Measurements from ENCODE around the gene SRRM5. TPM values are rescaled to one million over a fixed set of nuclear protein-coding genes. Genes with fewer than 3 reads are reported as not detected.
A peak's percentile ranks its signal among the peaks of the same experiment; 100 is the strongest.
"Not testable (repeated sequence)": the region's sequence is repeated elsewhere in the genome, so short reads cannot be mapped to it uniquely, and the experiment has no call there.

Gene SRRM5
- polyA plus RNA-seq, 2 of the 4 experiments (the other 2 are of a cell fraction): 0.47 to 0.50 TPM

- DNase-seq (ENCODE audit: low read depth in 1 of 2, low spot score in 1 of 2) (no peak), FAIRE-seq (no peak), ATAC-seq (no peak)
- ChIA-PET CTCF (interaction anchor here (0.6 to 3.0 kb wide), 10 partner anchors 8 to 211 kb away, joined by 3 to 15 read pairs (median 5); no protein-coding TSS in a partner anchor), POLR2A (no interaction called here)
- TF ChIP-seq CBX8 (IDR thresholded peaks at IDR 0.05) (no peak), CBX2 (IDR thresholded peaks at IDR 0.05; ENCODE audit: borderline replicate concordance, low read depth) (no peak), BCL3 (IDR thresholded peaks at IDR 0.05) (no peak), ESRRA (IDR thresholded peaks at IDR 0.05; ENCODE audit: borderline replicate concordance, low read length) (no peak), EP300 (IDR thresholded peaks at IDR 0.05) (no peak), CTCF (IDR thresholded peaks at IDR 0.05) (no peak), MAZ (IDR thresholded peaks at IDR 0.05; ENCODE audit: borderline replicate concordance, low read depth, low read length) (no peak), HOXB5 (CRISPR knock-in tag; IDR thresholded peaks at IDR 0.05) (no peak), ZC3H11A (IDR thresholded peaks at IDR 0.05) (no peak), NPAS2 (CRISPR knock-in tag; IDR thresholded peaks at IDR 0.05; ENCODE audit: borderline replicate concordance) (no peak), MAFK (IDR thresholded peaks at IDR 0.05; ENCODE audit: partially characterized antibody) (no peak)
- TF ChIP-seq, protein P1, sequence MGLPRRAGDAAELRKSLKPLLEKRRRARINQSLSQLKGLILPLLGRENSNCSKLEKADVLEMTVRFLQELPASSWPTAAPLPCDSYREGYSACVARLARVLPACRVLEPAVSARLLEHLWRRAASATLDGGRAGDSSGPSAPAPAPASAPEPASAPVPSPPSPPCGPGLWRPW (IDR thresholded peaks at IDR 0.05): no peak
- TF ChIP-seq, protein P2, sequence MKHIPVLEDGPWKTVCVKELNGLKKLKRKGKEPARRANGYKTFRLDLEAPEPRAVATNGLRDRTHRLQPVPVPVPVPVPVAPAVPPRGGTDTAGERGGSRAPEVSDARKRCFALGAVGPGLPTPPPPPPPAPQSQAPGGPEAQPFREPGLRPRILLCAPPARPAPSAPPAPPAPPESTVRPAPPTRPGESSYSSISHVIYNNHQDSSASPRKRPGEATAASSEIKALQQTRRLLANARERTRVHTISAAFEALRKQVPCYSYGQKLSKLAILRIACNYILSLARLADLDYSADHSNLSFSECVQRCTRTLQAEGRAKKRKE (CRISPR knock-in tag; IDR thresholded peaks at IDR 0.05; ENCODE audit: low read depth): no peak
- Histone ChIP-seq H3K4me1 (peaks cover 19% of the 10 kb centered on the region), H3K27ac (no peak overlapping the region), H3K9me3 (no peaks in the 10 kb centered on the region), H3K4me2 (no peak overlapping the region; the same call in 2 of the 3 replicates), H3K4me3 (no peak overlapping the region)
- WGBS (ENCODE audit: missing lambda C conversion rate): 97% methylated on average over 17 of the region's 19 CpGs
Measured at GRCh38 chr19:43598445-43599240, 13.2 kb upstream of the SRRM5 start.

DNA sequence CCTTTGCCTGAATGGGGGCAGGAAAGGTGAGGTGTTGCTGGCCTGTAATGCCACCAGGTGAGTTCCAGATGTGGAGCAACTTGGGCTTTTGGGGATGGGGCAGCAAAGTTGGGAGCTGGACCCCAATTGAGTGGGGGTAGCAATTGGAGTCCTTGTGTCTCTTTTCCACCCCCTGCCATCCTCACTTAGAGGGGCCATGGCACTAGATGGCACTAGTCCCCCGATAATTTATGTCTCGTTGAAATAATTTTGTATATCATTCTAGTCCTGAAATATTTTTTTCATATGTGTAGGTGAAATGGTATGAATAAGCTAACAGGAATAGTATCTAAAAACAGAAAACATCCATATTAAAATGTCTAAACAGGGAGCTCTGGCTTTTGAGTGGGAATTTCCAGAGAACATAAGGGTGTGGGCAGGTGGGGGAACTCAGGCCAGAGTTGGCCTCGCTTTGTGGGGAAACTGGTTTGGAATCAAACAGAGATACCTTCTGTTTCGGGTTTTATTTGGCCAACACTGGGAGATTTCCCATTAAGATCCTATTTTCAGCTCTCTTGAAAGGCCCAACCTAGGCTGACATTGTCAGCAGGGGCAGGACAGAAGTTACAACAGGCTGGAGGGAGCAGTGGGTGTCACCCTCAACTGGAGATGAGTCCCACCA, 12.1 kb upstream of the SRRM5 start:
- Histone ChIP-seq H3K27ac (no peak overlapping the region), H3K9me3 (no peaks in the 10 kb centered on the region), H3K4me3 (no peak overlapping the region), H3K4me2 (no peak overlapping the region), H3K4me1 (peaks cover 10% of the 10 kb centered on the region)
- CTCF ChIA-PET: interaction anchor here (0.6 to 2.0 kb wide), 9 partner anchors 9 to 210 kb away, joined by 3 to 9 read pairs (median 4); no protein-coding TSS in a partner anchor
- POLR2A ChIA-PET: no interaction called here
- ATAC-seq: no peak
- TF ChIP-seq ELK1 (IDR thresholded peaks at IDR 0.05; ENCODE audit: low read depth, low read length) (no peak), RAD21 (conservative IDR thresholded peaks at IDR 0.05 in 1 of 2, IDR thresholded peaks at IDR 0.05 in 1 of 2) (peak in 1 of 2 experiments; percentile 19; a peak in 1 of 5 replicates)
- no peak for DNase-seq (ENCODE audit: low read depth in 1 of 2, low spot score in 1 of 2)
- 89% methylated on average over 4 of the region's 4 CpGs for WGBS (ENCODE audit: missing lambda C conversion rate)
- no peak for FAIRE-seq

GRCh38 chr19:43600326-43600725, 11.6 kb upstream of the SRRM5 start:
- ATAC-seq; H3K4me1 ChIP-seq; H3K4me3 ChIP-seq; POLR2A ChIA-PET; H3K9me3 ChIP-seq; DNase-seq (ENCODE audit: low read depth in 1 of 2, low spot score in 1 of 2); FAIRE-seq; H3K4me2 ChIP-seq; H3K27ac ChIP-seq: not testable (repeated sequence)
- 94% methylated on average over 5 of the region's 5 CpGs for WGBS (ENCODE audit: missing lambda C conversion rate)
- CTCF ChIA-PET: interaction anchor here (0.6 to 2.0 kb wide), 6 partner anchors 8 to 145 kb away, joined by 3 to 9 read pairs (median 4); no protein-coding TSS in a partner anchor

All from A549 (cell line).